KG1 (cell line): ENCODE data around the gene EMX2.

Experiments
- DNase-seq: peaks from one replicate; lab custom pipeline; 2025; lab: John Stamatoyannopoulos, UW

The EMX2 gene

GRCh38 chr10:117532003-117532385 lies 10.6 kb upstream of the EMX2 start:
- no peak for DNase-seq

GRCh38 chr10:117532451-117533107 lies 10.0 kb upstream of the EMX2 start:
- DNase-seq, result no peak

- no peak for DNase-seq
These were observed 8.9 kb upstream of the EMX2 start for GRCh38 chr10:117533507-117534281.

- no peak for DNase-seq
These were observed 7.9 kb upstream of the EMX2 start for GRCh38 chr10:117534321-117535297.

GRCh38 chr10:117535298-117536071 lies 7.1 kb upstream of the EMX2 start:
- DNase-seq, result no peak

GRCh38 chr10:117536072-117536865 lies 6.3 kb upstream of the EMX2 start:
- DNase-seq, result no peak

GRCh38 chr10:117536866-117537435 lies 5.6 kb upstream of the EMX2 start:
- no peak for DNase-seq

- no peak for DNase-seq
These were observed 5.1 kb upstream of the EMX2 start for GRCh38 chr10:117537436-117537903.

GRCh38 chr10:117537904-117538524 lies 4.5 kb upstream of the EMX2 start:
- no peak for DNase-seq

- DNase-seq, result no peak
These were observed 3.2 kb upstream of the EMX2 start for GRCh38 chr10:117539361-117539773.

- DNase-seq, result no peak
These were observed 2.5 kb upstream of the EMX2 start for GRCh38 chr10:117539903-117540639.

GRCh38 chr10:117540640-117541404 lies 1.7 kb upstream of the EMX2 start:
- DNase-seq, result no peak

- DNase-seq, result no peak
These were observed 1.1 kb upstream of the EMX2 start for GRCh38 chr10:117541405-117541908.

GRCh38 chr10:117541909-117542705 lies 439 bp upstream of the EMX2 start:
- no peak for DNase-seq

GRCh38 chr10:117543225-117544003 lies 868 bp downstream of the EMX2 start:
- DNase-seq, result no peak

- DNase-seq, result no peak
These were observed 1.6 kb downstream of the EMX2 start for GRCh38 chr10:117544004-117544701.
